ENCODE results near the gene MVB12B. TPM values are rescaled to one million over a fixed set of nuclear protein-coding genes. Genes with fewer than 3 reads are reported as not detected.

MVB12B gene
- total RNA-seq, 1 experiment from 2014 or later = 6.1 TPM

DNA sequence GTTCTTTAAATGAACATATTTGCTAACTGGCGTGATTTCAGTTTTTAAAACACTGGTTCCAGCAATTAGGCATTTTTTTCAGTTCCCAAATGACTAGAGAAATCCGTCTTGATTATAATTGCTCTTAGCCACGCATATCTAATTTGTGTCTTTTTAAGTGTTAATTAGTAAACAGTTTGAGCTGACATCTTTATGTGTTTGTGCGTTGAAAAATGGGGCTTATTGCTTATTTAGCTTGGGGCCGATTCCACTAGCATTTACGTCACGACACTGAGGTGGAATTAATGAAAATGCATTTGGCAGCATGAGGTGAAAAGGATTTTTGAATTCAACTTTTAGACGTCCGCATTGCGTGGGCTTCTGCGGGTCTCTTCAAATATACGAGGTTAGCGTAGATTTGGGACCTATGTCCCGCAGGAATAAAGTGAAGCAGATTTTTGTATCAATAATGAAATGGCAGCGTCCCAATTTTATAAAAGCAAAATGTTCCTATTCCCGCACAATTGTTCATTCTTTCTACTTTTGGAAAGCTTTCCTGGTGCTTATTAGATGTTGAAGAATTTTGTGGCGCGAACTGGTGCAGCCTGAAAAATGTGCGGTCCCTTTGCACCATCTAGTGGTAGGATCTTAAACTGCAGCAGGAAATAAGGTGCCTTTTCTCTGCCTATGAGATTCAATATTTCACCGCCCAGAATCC, 164.4 kb downstream of the MVB12B start:
- DNase-seq (ENCODE audit: low read depth) = peak; percentile 72

DNA sequence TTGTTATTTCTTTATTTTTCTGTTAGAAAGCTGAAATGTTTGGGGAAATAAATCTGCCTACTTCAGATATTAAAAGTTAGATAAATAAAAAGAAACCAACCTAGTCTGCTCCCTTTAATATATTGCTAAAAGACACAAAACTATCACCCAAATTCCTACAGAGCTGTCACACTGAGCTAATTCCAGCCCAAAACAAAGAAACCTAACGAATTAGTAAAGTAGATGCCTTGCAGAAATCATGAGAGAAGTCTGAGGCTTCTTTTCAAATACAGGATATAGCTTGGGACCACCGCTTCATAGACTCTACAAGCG, 164.9 kb downstream of the MVB12B start:
- no peak for DNase-seq (ENCODE audit: low read depth)

DNA sequence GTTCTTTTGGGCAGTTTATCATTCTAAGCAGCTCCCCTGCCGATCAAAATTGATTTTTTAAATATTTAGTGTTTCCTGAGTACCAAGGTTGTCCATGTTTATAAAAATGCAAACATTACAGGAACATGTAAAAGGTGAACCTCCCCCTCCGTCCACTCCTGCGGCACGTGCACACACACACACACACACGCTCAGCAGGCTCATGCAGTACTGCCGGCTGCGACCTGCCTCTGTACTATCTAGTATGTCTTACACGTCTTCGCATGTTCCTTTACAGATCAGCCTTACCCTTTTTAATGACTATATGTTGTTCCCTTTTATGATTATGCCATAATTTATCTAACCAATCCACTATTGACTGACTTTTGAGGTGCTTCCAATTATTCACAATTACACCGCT, 165.3 kb downstream of the MVB12B start:
- no peak for DNase-seq (ENCODE audit: low read depth)

DNA sequence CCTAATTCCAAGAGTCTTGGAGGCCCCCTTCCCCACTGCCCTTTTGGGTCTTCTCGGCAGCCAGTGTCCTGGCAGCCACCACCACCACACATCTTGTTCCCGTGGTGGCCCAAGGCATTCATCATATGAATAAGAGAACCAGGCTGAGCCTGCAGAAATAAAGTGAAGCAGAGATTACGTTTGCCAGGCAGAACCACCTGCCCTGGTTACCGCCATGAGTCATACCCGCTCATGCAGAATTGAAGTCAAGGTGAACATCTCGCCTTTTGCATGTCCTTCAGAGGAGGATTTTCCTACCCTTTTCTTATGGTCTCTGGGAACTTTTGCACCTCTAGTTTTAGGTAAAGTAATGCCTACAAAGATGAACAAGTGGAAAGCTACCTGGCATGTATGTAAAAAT, 167.6 kb downstream of the MVB12B start:
- no peak for DNase-seq (ENCODE audit: low read depth)

DNA sequence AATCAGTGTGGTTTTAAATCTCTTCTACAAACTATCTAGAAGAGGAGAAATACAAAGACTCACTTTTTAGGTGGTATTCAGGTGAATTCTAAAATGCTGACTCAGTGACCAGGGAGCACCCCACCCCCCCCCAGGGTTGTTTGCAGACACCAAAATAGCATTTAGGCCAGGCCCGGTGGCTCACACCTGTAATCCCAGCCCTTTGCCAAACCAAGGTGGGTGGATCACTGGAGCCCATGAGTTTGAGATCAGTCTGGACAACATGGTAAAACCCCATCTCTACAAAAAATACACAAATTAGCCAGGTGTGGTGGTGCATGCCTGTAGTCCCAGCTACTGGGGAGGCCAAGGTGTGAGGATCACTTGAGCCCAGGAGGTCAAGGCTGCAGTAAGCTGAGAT, 168.1 kb downstream of the MVB12B start:
- no peak for DNase-seq (ENCODE audit: low read depth)

DNA sequence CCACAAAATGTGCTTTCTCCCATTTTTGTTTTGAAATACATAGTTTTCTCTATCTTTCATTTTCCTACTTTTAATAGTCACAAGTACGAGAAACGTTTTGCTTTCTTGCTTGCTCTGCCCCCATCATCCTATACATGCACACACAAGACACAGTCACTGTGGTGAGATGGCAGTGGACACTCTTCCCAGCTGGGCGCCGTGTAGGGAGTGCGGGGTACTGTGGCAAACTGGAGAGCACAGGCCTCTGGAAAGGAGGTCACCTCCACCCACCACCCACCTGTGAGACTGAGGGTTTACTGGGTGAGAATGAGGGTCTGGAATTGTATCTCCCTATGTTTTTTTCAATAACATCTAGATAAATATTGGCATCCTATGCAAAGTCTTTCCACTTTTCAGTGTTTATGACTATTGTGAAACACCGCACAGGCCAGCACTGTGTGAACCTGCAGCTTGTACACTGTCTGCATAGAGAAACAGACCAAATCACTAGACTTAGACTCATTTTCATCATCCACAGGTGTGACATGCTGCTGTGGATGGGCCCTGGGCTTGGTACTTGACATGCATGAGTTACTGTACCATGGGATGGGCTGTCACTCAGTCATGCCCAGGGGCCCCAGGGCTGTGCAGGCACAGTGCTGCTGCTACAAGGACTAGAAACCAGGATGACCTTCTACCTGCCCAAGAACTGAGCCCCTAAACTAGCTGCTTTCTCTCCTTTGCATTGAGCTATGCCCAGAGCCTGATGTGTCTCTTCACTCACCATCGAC, 169.0 kb downstream of the MVB12B start:
- DNase-seq (ENCODE audit: low read depth) = no peak

DNA sequence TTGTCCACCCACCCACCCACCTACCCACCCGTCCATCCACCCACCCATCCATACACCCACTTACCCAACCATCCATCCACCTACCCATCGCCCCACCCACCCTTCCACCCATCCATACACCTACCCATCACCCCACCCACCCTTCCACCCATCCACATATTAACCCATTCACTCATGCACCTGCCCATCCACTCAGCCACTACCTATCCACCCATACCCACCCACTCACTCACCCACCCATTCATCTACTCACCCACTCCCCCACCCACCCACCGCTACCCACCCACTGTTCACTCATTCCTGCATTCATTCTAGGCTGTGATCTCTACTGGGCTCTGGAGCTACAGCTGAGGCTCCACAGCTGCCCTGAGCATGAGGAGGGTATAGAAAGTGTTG, 169.6 kb downstream of the MVB12B start:
- DNase-seq (ENCODE audit: low read depth) = no peak

DNA sequence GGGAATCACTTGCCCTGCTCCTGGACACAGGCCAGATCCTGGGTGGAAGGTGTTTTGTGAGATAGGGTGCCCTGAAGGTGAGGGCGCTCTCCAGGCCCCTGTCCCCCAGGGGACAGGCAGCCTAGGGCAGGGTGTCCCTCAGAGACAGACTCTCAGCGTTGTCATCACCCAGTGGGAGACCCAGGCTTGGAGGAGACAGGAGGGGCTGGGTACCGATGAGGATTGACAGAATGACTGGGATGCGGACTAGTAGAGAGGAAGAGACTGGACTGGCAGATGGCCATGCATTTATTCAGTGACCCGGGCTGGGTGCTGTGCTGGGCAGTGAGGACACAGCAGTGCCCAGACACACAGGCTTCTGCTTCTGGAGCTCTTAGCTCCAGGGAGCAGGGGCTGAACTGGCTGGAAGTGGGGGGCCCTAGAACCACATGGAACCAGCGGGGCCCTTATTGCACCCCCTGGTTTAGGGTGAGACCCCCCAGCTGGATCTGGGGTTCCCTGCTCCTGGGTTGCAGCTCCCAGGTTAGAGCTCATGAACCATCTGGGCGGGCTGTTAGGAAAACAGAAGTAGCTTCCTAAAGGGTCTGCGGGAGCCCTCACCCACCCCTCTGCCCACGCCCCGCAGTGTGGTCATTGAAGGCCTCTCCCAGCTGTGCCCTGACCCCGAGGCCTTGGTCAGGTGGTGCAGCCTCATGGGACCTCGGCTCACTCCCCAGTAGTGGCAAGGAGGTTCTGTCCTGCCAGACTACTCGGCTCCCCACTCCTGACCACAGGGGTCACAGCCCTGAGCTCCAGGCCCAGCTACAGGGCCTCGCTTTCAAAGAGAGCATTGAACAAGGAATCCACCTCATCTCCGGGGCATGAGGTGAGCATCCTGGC, 170.4 kb downstream of the MVB12B start:
- no peak for DNase-seq (ENCODE audit: low read depth)

DNA sequence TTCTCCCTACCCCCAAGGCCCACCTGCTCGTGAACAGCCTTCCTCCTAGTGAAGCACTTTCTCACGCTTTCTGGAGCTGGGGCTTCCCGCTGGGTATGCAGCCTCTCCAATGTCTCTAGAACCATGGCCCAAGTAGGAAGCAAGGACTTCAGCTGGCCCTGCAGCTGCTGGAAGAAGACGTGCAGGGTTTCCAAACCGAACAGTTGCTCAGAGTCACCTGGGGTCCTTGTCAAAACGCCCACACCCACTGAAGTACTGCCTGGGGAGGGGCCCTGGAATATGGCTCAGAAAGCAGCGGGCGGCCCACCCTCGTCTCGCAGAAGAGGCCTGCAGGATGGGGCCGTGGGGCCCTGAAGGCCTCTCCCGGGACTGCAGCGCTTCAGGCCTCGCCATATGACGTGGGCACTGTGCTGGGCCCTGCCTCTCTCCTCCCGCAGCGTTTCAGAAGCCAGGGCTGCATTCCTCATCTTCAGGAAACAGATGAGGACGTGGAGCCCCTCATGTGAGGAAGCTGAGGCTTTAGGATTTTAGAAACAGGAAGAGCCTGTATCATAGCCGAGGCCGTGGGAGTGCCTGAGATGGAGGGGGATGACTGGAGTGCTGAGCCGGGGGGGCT, 171.1 kb downstream of the MVB12B start:
- no peak for DNase-seq (ENCODE audit: low read depth)

DNA sequence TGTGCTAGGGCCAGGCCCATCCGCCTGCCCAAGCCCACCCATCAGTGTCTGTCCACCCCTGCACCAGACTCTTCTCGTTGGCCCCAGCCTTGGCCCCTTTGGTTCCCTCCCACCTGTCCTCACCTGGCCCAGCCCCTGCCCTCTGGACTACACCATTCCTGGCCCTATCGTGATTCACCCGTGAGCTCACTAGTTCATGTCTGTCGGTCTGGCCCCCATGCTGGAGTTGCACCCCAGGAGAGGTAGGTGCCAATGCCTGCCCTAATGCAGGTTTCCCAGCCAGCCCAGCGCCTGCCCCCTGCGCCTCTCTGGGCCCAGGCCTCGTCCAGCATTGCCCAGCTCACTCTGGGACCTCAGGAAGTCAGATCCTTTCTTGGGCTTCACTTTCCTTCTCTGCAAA, 171.7 kb downstream of the MVB12B start:
- no peak for DNase-seq (ENCODE audit: low read depth)

DNA sequence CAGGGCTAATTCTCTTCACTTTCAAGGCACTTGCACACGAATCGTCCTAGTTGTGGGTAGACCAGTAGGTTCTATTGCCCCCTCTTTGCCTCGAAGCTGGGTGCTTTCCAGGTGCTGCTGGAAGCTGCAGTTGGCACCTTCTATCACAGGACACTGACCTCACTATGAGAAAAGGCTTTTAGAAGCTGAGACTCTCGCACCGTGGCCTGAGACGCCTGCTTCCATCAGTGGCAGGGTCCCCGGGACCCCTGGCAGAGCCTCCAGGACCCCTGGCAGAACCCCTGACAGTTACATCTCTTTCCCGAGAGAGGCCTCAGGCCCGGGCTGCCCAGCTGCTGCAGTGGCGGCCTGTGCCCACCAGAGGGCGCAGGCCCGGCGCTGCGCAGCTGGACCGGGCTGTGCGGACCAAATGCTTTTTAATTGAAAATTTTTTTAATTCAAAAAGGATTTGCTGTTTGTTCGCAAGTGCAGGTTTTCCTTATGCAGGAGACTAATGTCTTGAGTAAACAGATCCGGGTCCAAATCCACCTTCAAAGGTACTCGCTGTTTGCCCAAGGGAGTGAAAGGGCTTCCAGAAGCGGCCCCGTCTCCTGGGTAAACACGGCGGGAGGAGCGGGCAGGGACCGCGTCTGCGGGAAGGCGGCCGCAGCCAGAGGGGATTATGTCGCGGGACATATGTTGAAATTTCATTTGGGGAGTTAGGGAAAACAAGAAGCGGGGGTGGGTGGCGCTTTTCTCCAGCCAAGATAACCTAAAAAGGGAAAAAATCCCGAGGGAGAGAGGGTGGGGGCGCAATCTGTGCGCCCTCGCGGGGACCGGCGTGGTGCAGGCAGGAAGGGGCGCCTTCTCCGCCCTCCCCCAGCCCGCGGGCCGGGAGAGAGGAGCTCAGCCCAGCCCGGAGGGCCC, 172.6 kb downstream of the MVB12B start:
- peak; percentile 68 for DNase-seq (ENCODE audit: low read depth)

DNA sequence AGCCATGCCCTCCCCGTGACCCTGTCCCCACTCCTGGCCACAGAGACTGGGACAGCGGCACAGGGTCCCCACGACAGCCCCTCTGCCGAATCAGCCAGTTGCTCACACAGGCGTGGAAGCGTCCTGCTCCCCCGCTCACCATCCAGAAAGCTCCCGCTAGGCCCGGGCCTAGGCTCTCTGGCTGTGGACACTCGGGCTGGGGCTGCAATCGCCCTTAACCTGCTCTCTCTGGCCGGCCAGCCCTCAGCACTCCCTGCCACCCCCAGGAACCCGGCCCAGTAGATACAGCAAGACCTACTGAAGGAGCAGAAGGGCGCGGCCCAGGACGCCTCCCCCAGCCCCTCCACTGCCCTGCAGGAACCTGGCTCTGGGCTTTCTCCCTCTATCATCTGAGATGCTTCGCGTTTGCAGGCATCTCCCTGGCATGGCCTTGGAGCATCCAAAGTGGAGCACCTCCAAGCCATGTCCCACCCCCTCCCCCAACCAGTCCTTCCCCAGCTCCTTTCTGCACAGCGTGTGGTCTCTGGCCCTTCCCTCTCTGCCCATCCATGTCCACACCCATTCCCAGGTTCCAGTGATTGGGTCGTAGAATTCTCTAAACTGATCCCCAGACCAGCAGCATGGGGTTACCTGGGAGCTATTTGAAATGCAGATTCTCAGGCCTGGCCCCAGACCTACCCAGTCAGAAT, 173.4 kb downstream of the MVB12B start:
- no peak for DNase-seq (ENCODE audit: low read depth)

DNA sequence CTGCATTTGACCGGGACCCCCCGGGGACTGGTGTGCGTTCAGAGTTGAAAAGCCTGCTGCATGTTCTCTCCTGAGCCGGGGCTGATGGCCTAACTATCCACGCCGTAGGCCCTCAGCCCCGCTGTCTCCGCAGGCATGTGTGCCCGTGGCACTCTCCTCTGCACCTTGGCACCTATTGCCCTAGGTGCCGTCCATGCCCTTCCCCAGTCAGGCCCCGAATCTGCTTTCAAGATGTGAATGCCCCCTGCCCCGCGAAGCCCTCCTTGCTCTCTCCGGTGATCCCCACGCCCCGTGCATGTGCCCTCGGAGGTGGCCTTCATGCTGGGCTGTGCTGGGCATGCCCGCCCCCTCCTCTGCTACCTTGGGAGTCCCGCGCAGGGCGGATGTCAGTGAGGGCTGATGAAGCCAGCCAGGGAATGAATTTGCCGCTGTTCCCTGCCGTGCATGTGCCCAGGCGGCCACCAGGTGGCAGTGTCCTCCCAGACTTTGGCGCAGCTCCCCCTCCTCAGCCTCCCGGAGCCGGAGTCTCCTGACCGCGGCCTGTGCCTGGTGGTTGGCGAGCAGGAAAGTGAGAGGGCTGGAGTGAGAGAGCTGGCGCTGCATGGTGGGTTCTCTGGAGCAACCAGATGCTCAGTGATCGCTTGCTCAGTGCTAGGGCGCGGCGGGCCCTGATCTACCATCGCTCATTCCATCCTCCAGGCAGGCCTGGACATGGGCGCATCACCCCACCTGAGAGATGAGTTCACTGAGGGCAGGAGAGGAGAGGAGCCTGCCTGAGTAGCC, 174.2 kb downstream of the MVB12B start:
- peak; percentile 91 for DNase-seq (ENCODE audit: low read depth)

DNA sequence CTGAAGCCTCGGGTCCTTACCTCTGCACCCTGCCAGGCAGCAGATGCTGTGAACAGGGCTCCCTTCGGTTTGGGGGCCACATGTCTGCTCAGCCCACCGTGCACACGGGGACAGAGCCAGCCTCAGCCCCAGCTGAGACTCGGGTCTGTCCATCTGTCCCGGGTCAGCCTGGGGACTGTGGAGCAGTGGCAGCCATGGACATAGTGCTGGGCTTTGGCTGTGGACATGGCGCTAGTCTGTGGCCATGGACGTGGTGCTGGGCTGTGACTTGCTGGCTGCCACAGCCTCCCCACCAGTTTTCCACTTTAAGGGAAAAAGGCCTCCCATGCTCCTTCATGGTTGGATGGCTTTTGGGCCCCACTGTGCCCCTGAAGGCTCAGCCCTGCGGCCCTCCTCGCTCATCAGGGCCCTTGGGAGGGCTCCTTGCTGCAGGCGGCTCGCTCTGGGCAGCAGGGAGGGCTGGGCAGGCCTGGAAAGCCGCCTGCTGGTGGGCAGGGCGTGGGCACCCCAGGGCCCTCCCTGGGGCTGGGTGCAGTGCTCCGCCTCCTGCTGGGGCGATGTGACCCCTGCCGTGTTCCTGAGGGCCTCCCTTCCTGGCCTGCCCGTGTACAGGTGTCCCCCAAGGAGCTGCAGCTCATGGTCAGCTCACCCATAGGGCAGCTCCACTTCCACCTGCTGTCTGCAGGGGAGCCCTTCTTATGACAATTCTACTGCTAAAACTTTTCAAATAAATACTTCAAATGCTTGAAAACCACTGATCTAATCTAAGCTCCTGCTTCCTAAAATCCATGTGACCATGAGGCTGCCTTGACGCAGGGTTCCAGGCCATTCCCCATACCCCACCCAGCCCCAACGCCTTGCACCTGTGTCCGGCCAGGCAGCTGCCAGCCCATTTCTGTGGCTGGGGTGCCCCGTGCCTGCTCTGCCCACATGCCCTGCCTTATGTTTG, 175.0 kb downstream of the MVB12B start:
- no peak for DNase-seq (ENCODE audit: low read depth)

DNA sequence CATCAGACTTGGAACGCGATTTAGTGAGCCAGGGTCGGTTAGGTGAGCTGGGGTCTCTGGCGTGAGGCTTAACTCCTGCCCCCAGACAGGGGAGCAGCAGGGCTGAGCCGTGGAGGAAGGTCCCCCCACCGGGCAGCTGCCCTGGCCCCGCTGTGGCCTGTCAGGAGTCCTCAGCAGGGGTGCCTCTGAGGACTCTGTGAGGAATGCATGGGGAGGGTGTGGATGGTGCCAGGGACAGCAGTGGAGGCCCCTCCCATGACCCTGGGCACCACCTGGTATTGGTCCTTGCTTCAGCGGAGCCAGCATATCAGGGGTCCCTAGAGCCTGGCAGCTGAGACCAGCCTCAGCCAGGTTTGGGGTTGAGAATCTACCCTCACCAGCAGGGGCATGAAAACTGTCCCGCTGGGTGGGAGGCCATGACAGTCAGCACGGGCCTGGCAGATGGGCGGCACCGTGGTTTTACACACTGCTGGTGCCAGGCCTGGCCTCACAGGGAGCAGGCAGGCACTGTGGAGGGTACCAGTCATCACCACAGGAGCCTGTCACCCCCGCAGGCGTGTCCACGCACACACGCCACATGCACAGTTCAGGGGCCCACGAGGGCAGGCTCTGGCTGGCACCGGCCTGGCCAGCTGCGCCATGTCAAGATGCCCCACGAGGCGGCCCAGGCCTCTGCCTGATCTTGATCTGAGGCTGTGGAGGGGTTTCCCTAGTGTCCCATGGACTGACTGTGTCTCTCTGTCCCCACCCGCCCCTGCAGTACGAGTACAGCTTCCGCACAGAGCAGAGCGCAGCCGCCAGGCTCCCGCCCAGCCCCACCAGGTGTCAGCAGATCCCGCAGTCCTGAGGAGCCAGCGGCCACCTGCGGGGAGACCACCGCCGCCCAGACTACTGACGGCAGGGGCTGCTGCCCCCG, 176.0 kb downstream of the MVB12B start:
- no peak for DNase-seq (ENCODE audit: low read depth)

DNA sequence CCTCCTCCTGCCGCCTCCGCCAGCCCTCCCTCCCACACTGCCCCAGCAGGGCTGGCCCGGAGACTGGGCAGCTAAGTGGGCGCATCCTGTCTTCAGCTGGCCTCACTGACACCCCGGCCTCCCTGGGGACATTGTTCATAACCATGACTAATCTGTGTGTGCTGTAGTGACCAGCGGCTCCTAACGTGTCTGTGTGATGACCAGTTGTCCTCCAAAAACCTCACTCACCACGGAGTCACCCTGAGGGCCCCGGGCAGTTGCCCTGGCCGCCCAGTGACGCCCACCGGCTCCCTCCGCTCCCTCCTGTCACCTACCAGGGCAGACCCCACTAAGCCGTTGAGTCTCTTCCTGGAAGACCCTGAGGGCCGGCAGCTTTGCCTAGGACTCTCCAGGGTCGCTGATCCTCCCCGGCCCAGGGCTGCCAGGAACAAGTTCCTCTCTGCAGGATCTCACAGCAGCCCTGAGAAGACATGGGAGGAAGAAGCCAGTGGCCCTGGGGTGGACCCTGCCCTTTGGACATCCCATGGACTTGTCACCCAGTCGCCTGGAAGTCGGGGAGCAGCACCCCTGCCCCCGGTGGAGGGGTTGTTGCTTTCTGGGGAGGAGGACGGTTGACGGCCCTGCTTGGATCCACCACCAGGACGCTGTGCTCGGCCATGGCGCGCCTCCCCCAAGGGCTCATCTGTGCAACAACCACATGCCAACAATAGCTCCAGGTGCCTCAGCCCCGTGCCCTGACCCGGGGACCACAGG, 176.9 kb downstream of the MVB12B start:
- DNase-seq (ENCODE audit: low read depth) = no peak

All from Daoy (cell line).